GM12878 (cell line): Measurements from ENCODE around the gene TP53INP2. TPM values are rescaled to one million over a fixed set of nuclear protein-coding genes. Genes with fewer than 3 reads are reported as not detected.

Experiments used
- ATF7 ChIP-seq: fragments of 450-650 bp; IDR thresholded peaks from 2 replicates; pipeline ENCODE4 v1.6.1; 2016; ENCODE audit warnings: low read depth, mild to moderate bottlenecking
- BCL3 ChIP-seq: IDR thresholded peaks from 2 replicates; pipeline ENCODE4 v1.6.1; 2011; ENCODE audit warnings: borderline replicate concordance, low read depth, mild to moderate bottlenecking, moderate library complexity, low read length; ENCODE audit not compliant: insufficient read depth, poor library complexity, severe bottlenecking
- BHLHE40 ChIP-seq, 2 experiments: fragments of 450-650 bp in 1 of 2; IDR thresholded peaks; 2 replicates each; pipeline ENCODE4 v1.6.1; 2011 to 2017; ENCODE audit warnings: low read depth in 2 of 2, borderline replicate concordance in 1 of 2, improper control_type of control experiment in 1 of 2, low read length in 1 of 2, mild to moderate bottlenecking in 1 of 2
- CREM ChIP-seq: IDR thresholded peaks from 2 replicates; pipeline ENCODE4 v1.6.1; 2014; ENCODE audit warnings: antibody characterized with exemption, low read depth
- FOXM1 ChIP-seq: IDR thresholded peaks from 2 replicates; pipeline ENCODE4 v1.6.1; 2012; ENCODE audit warnings: low read depth, mild to moderate bottlenecking, inconsistent platforms, low read length, moderate library complexity
- IKZF1 ChIP-seq: fragments of 450-650 bp; conservative IDR thresholded peaks from 2 replicates; pipeline ENCODE4 v1.6.1; 2017; ENCODE audit warnings: antibody characterized with exemption, mild to moderate bottlenecking
- JUNB ChIP-seq: IDR thresholded peaks from 2 replicates; pipeline ENCODE4 v1.6.1; 2016; ENCODE audit warnings: antibody characterized with exemption, mild to moderate bottlenecking
- MTA2 ChIP-seq: fragments of 450-650 bp; IDR thresholded peaks from 2 replicates; pipeline ENCODE4 v1.6.1; 2016; ENCODE audit warnings: low read depth, mild to moderate bottlenecking, moderate library complexity
- MTA3 ChIP-seq: IDR thresholded peaks from 2 replicates; pipeline ENCODE4 v1.6.1; 2012; ENCODE audit warnings: low read length, inconsistent platforms, borderline replicate concordance
- NBN ChIP-seq: fragments of 450-650 bp; IDR thresholded peaks from 2 replicates; pipeline ENCODE4 v1.6.1; 2016
- NFIC ChIP-seq: IDR thresholded peaks from 2 replicates; pipeline ENCODE4 v1.6.1; 2012; ENCODE audit warnings: low read depth, mild to moderate bottlenecking, inconsistent platforms, low read length, moderate library complexity
- NR2F1 ChIP-seq: fragments of 450-650 bp; conservative IDR thresholded peaks from 2 replicates; pipeline ENCODE4 v1.6.1; 2017; ENCODE audit warnings: mild to moderate bottlenecking
- PAX5 ChIP-seq: IDR thresholded peaks from 2 replicates; pipeline ENCODE4 v1.6.1; 2011; ENCODE audit warnings: low read depth, low read length, borderline replicate concordance
- RELB ChIP-seq: fragments of 450-650 bp; IDR thresholded peaks from 2 replicates; pipeline ENCODE4 v1.6.1; 2017; ENCODE audit warnings: low read depth, mild to moderate bottlenecking, moderate library complexity
- SKIL ChIP-seq: fragments of 450-650 bp; IDR thresholded peaks from 2 replicates; pipeline ENCODE4 v1.6.1; 2017; ENCODE audit warnings: mild to moderate bottlenecking, low read depth, inconsistent platforms; ENCODE audit not compliant: poor library complexity, severe bottlenecking
- SREBF1 ChIP-seq: IDR thresholded peaks from 2 replicates; pipeline ENCODE4 v1.6.1; 2012; ENCODE audit warnings: mild to moderate bottlenecking, low read length
- TBL1XR1 ChIP-seq: IDR thresholded peaks from 2 replicates; pipeline ENCODE4 v1.6.1; 2012; ENCODE audit warnings: low read depth, low read length, improper control_type of control experiment
- ZNF384 ChIP-seq: IDR thresholded peaks from 2 replicates; pipeline ENCODE4 v1.6.1; 2012; ENCODE audit warnings: low read depth, mild to moderate bottlenecking, low read length, improper control_type of control experiment, borderline replicate concordance
- polyA plus RNA-seq, 11 experiments: library from polyadenylated mRNA; depleted of rRNA in 4 of 11; unstranded in 6 of 11; stranded (reverse) in 5 of 11; fragments of >200 nt; fragmentation: Nextera tagmentation in 4 of 11; fragmentation: Illumina TruSeq in 1 of 11; extraction: Ambion mirVana in 4 of 11; extraction: Trizol in 1 of 11; gene quantifications; 1 replicate in 1 of 11; 2 replicates in 10 of 11; pipeline versions ENCODE4 v1.2.1 to v1.2.3, GENCODE V29; 2011 to 2016; ENCODE audit warnings: inconsistent platforms in 2 of 11, missing spikeins in 2 of 11, low read depth in 1 of 11
- total RNA-seq, 4 experiments: library from RNA; depleted of rRNA in 3 of 4; stranded (reverse); fragments of >200 nt in 3 of 4; fragmentation: Illumina TruSeq in 1 of 4; extraction: Trizol in 1 of 4; gene quantifications; 2 replicates each; pipeline versions ENCODE4 v1.2.1 to v1.2.3, GENCODE V29; 2013 to 2021

The TP53INP2 gene
- total and polyA plus RNA-seq, 10 of the 15 experiments (the other 5 are each of a cell fraction or from before 2014, with no cell fraction given), result 2.8 to 16.0 (median 4.0) TPM

- TF ChIP-seq RELB (peak; percentile 95), SKIL (peak; percentile 82), IKZF1 (peak; percentile 76), MTA3 (peak; percentile 81), NFIC (peak; percentile 91), JUNB (peak; percentile 88), BCL3 (peak; percentile 64), PAX5 (peak; percentile 60; the same call in 1 of the 2 replicates), NR2F1 (peak; percentile 73), BHLHE40 (IDR thresholded peaks at IDR 0.05; ENCODE audit: borderline replicate concordance in 1 of 2, low read depth in 2 of 2, low read length in 1 of 2) (0 out of 4 replicates have a peak, but pooled peaks of 1 of the 2 experiments have one; percentile 17), TBL1XR1 (0 out of 2 replicates have a peak, but pooled peaks have one; percentile 80), MTA2 (peak; percentile 83), FOXM1 (peak; percentile 81), ZNF384 (peak; percentile 33; the same call in 1 of the 2 replicates), CREM (0 out of 2 replicates have a peak, but pooled peaks have one; percentile 22), SREBF1 (0 out of 2 replicates have a peak, but pooled peaks have one; percentile 47), NBN (0 out of 2 replicates have a peak, but pooled peaks have one; percentile 59), ATF7 (peak; percentile 72; the same call in 1 of the 2 replicates)
- TF ChIP-seq, all 136 proteins: peak for 34; not testable (repeated sequence) for 102
Measured at GRCh38 chr20:34719242-34720017, 15.3 kb downstream of the TP53INP2 start (continued).
